ENCODE measurements around the gene SYDE1. TPM values are rescaled to one million over a fixed set of nuclear protein-coding genes. Genes with fewer than 3 reads are reported as not detected.

Gene SYDE1
- total and polyA plus RNA-seq, 2 of the 4 experiments (the other 2 are of a cell fraction) = 19.4 to 64.9 TPM

DNA sequence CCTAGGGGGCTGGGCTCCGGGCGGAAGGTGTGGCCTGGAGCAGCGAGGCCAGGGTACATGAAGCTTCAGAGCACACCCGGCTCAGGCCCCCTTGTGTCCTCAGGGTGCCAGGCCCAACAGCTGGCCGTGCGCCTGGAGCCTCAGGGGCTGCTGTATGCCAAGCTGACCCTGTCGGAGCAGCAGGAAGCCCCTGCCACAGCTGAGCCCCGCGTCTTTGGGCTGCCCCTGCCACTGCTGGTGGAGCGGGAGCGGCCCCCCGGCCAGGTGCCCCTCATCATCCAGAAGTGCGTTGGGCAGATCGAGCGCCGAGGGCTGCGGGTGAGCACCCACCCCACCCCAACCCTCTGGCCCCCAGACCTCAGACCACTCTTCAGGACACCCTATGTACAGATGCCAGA lies 3.2 kb downstream of the SYDE1 start:
- Histone ChIP-seq H3K9me1 (ENCODE audit: insufficient read depth, low read length) (no peaks in the 10 kb centered on the region), H2BK15ac (ENCODE audit: low read depth, low read length) (no peak overlapping the region), H3K27ac (ENCODE audit: insufficient read depth, low read length) (no peak overlapping the region), H3K4me1 (ENCODE audit: control insufficient read depth, insufficient read depth, low read length) (peaks cover 6% of the 10 kb centered on the region), H2BK5ac (ENCODE audit: low read depth, low read length, poor library complexity, severe bottlenecking) (no peak overlapping the region), H3K27me3 (ENCODE audit: control insufficient read depth, insufficient read depth, low read length) (no peaks in the 10 kb centered on the region), H2AK9ac (replicated peaks; ENCODE audit: low read depth, low read length, poor library complexity) (no peak overlapping the region), H3K18ac (ENCODE audit: low read depth, low read length) (no peak overlapping the region), H3K4me2 (ENCODE audit: low read depth, low read length) (no peak overlapping the region), H3K56ac (ENCODE audit: extremely low read depth, insufficient read depth, low read length) (no peak overlapping the region), H3K79me1 (ENCODE audit: low read depth in 1 of 2, low read length in 2 of 2) (peaks cover 7 to 63% of the 10 kb centered on the region in 2 experiments; a peak in 3 of 4 replicates), H3K4ac (ENCODE audit: low read depth, low read length) (no peak overlapping the region), H4K91ac (ENCODE audit: insufficient read depth, low read depth, low read length) (no peak overlapping the region), H2BK120ac (ENCODE audit: low read depth, low read length) (no peak overlapping the region), H3K4me3 (ENCODE audit: insufficient read depth, low read depth, low read length) (no peak overlapping the region), H3K23ac (ENCODE audit: low read depth, low read length) (no peak overlapping the region), H3K9ac (ENCODE audit: low read depth, low read length) (no peak overlapping the region), H4K5ac (ENCODE audit: low read depth, low read length) (no peak overlapping the region), H4K8ac (ENCODE audit: low read depth in 2 of 2, low read length in 2 of 2) (no peak overlapping the region), H3K14ac (replicated peaks; ENCODE audit: low read depth, low read length) (no peak overlapping the region), H2AK5ac (ENCODE audit: low read depth, low read length) (no peak overlapping the region), H4K20me1 (ENCODE audit: insufficient read depth, low read length) (peaks cover 39% of the 10 kb centered on the region), H3K36me3 (ENCODE audit: control insufficient read depth, insufficient read depth, low read length) (peaks cover 61% of the 10 kb centered on the region), H2AFZ (replicated peaks; ENCODE audit: low read length, poor library complexity) (no peak overlapping the region), H3K9me3 (ENCODE audit: control insufficient read depth, insufficient read depth, low read length) (no peaks in the 10 kb centered on the region), H2BK20ac (ENCODE audit: low read depth, low read length) (no peak overlapping the region)
- 87% methylated on average over 5 of the region's 17 CpGs; no CpG with 5 or more reads in 1 of the 2 experiments for WGBS, 2 experiments (ENCODE audit: extremely low coverage in 2 of 2, insufficient read length in 1 of 2)
- ChIA-PET POLR2A (ENCODE audit: unreplicated experiment) (no interaction called here), CTCF (no interaction called here)
- TF ChIP-seq BHLHE40 (IDR thresholded peaks at IDR 0.05; ENCODE audit: low read depth, low read length) (no peak), CEBPB (IDR thresholded peaks at IDR 0.05; ENCODE audit: low read depth, low read length) (no peak), RAD21 (IDR thresholded peaks at IDR 0.05; ENCODE audit: low read length) (no peak), MXI1 (IDR thresholded peaks at IDR 0.05; ENCODE audit: borderline replicate concordance, low read depth, low read length) (no peak), SMC3 (IDR thresholded peaks at IDR 0.05; ENCODE audit: low read depth, low read length) (no peak), NFE2L2 (IDR thresholded peaks at IDR 0.05; ENCODE audit: low read depth, low read length) (no peak), RFX5 (IDR thresholded peaks at IDR 0.05; ENCODE audit: low read depth, low read length) (no peak), CHD1 (IDR thresholded peaks at IDR 0.05; ENCODE audit: low read depth, low read length) (no peak), FOS (IDR thresholded peaks at IDR 0.05; ENCODE audit: low read depth, low read length) (no peak), POLR2A (IDR thresholded peaks at IDR 0.05; ENCODE audit: low read depth, low read length) (no peak), MAFK (IDR thresholded peaks at IDR 0.05; ENCODE audit: low read depth, low read length) (no peak)
- TF ChIP-seq, protein P1, sequence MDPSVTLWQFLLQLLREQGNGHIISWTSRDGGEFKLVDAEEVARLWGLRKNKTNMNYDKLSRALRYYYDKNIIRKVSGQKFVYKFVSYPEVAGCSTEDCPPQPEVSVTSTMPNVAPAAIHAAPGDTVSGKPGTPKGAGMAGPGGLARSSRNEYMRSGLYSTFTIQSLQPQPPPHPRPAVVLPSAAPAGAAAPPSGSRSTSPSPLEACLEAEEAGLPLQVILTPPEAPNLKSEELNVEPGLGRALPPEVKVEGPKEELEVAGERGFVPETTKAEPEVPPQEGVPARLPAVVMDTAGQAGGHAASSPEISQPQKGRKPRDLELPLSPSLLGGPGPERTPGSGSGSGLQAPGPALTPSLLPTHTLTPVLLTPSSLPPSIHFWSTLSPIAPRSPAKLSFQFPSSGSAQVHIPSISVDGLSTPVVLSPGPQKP (IDR thresholded peaks at IDR 0.05; ENCODE audit: borderline replicate concordance, low read depth, low read length) = no peak
- TF ChIP-seq, protein P2, sequence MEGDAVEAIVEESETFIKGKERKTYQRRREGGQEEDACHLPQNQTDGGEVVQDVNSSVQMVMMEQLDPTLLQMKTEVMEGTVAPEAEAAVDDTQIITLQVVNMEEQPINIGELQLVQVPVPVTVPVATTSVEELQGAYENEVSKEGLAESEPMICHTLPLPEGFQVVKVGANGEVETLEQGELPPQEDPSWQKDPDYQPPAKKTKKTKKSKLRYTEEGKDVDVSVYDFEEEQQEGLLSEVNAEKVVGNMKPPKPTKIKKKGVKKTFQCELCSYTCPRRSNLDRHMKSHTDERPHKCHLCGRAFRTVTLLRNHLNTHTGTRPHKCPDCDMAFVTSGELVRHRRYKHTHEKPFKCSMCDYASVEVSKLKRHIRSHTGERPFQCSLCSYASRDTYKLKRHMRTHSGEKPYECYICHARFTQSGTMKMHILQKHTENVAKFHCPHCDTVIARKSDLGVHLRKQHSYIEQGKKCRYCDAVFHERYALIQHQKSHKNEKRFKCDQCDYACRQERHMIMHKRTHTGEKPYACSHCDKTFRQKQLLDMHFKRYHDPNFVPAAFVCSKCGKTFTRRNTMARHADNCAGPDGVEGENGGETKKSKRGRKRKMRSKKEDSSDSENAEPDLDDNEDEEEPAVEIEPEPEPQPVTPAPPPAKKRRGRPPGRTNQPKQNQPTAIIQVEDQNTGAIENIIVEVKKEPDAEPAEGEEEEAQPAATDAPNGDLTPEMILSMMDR (conservative IDR thresholded peaks at IDR 0.05; ENCODE audit: low read depth, low read length) = no peak
- TF ChIP-seq, protein P3, sequence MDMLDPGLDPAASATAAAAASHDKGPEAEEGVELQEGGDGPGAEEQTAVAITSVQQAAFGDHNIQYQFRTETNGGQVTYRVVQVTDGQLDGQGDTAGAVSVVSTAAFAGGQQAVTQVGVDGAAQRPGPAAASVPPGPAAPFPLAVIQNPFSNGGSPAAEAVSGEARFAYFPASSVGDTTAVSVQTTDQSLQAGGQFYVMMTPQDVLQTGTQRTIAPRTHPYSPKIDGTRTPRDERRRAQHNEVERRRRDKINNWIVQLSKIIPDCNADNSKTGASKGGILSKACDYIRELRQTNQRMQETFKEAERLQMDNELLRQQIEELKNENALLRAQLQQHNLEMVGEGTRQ (IDR thresholded peaks at IDR 0.05; ENCODE audit: low read depth, low read length) = no peak
- intact Hi-C loops (cut with micrococcal nuclease) = no loop called here
- dilution Hi-C loops (cut with HindIII; ENCODE audit: low sequenced_read_pairs, unreplicated experiment) = no loop called here
- BruUV-seq (replicated peaks) = no TSS peak
- DNase-seq (no peak), ATAC-seq (ENCODE audit: low read depth) (no peak)
- in situ Hi-C loops (cut with MboI; ENCODE audit: low sequenced_read_pairs) = loop anchor here (10.0 to 25.0 kb wide), 2 partner anchors 144 to 1077 kb away; partner anchors contain the start of genes AP1M1 and FAM32A

Data from IMR-90 (cell line).